CD8-positive, alpha-beta memory T cell (primary cell): ENCODE measurements around the gene PARP12. TPM values are rescaled to one million over a fixed set of nuclear protein-coding genes. Genes with fewer than 3 reads are reported as not detected.
A peak's percentile ranks its signal among the peaks of the same experiment; 100 is the strongest.

Experiments
- CTCF ChIA-PET: fragments of 350-600 bp; sonication (Branson Sonifier 250); formaldehyde crosslinking; loops from one replicate; lab custom pipeline; 2021; ENCODE audit warnings: antibody characterized with exemption; lab: Charles Lee
- POLR2A ChIA-PET: fragments of 350-600 bp; sonication (Branson Sonifier 250); formaldehyde crosslinking; loops from one replicate; lab custom pipeline; 2021; ENCODE audit warnings: antibody characterized with exemption; lab: Charles Lee
- DNase-seq, 5 donors: peaks; one replicate each; pipeline versions ENCODE4 v3.0.0 to v3.0.0-alpha.2; 2020 to 2022; ENCODE audit warnings: mixed read lengths in 1 of 5
- H3K27ac ChIP-seq: one replicate; pipeline ENCODE4 v1.7.0; 2013; ENCODE audit warnings: low read depth, mild to moderate bottlenecking, low read length, moderate library complexity
- H3K27me3 ChIP-seq: 2 replicates; pipeline ENCODE4 v1.7.0; 2013; ENCODE audit warnings: low read length, mild to moderate bottlenecking; ENCODE audit not compliant: insufficient read depth, poor library complexity, severe bottlenecking
- H3K36me3 ChIP-seq: 2 replicates; pipeline ENCODE4 v1.7.0; 2013; ENCODE audit warnings: mild to moderate bottlenecking, low read length, moderate library complexity; ENCODE audit not compliant: insufficient read depth
- H3K4me1 ChIP-seq: 2 replicates; pipeline ENCODE4 v1.7.0; 2013; ENCODE audit warnings: mild to moderate bottlenecking, low read length, moderate library complexity; ENCODE audit not compliant: insufficient read depth
- H3K4me3 ChIP-seq: 2 replicates; pipeline ENCODE4 v1.7.0; 2013; ENCODE audit warnings: mild to moderate bottlenecking, low read length
- H3K9me3 ChIP-seq: 2 replicates; pipeline ENCODE4 v1.7.0; 2013; ENCODE audit warnings: mild to moderate bottlenecking, low read length
- H3K27ac Mint-ChIP-seq, 8 donors: one replicate each; pipeline ENCODE4 v1.8.0; 2020 to 2021; ENCODE audit warnings: mixed read lengths in 8 of 8, mild to moderate bottlenecking in 6 of 8, inconsistent platforms in 3 of 8, moderate library complexity in 3 of 8
- H3K27me3 Mint-ChIP-seq, 2 donors: one replicate each; pipeline ENCODE4 v1.8.0; 2020 to 2021; ENCODE audit warnings: mixed read lengths in 2 of 2, mild to moderate bottlenecking in 1 of 2, moderate library complexity in 1 of 2
- H3K36me3 Mint-ChIP-seq, 3 donors: one replicate each; pipeline ENCODE4 v1.8.0; 2020 to 2021; ENCODE audit warnings: mixed read lengths in 3 of 3, inconsistent platforms in 1 of 3, mild to moderate bottlenecking in 1 of 3
- H3K4me1 Mint-ChIP-seq, 3 donors: one replicate each; pipeline ENCODE4 v1.8.0; 2020 to 2021; ENCODE audit warnings: mixed read lengths in 3 of 3, inconsistent platforms in 1 of 3, mild to moderate bottlenecking in 1 of 3
- H3K4me3 Mint-ChIP-seq, 7 donors: one replicate each; pipeline ENCODE4 v1.8.0; 2020 to 2021; ENCODE audit warnings: mixed read lengths in 7 of 7, mild to moderate bottlenecking in 6 of 7, moderate library complexity in 4 of 7, inconsistent platforms in 2 of 7
- H3K9me3 Mint-ChIP-seq, 5 donors: one replicate each; pipeline ENCODE4 v1.8.0; 2020 to 2022; ENCODE audit warnings: mixed read lengths in 5 of 5, mild to moderate bottlenecking in 3 of 5, moderate library complexity in 2 of 5, inconsistent platforms in 1 of 5
- polyA plus RNA-seq: library from polyadenylated mRNA; unstranded; fragments of 300-500 nt; fragmentation: Illumina TruSeq; gene quantifications from one replicate; pipeline ENCODE4 v1.2.3, GENCODE V29; 2021
- total RNA-seq, 2 experiments: library from RNA; stranded (reverse); gene quantifications; one replicate each; pipeline ENCODE4 v1.2.3, GENCODE V29; 2021

PARP12 gene
- total and polyA plus RNA-seq, 3 experiments from 2014 or later, result 24.7 to 34.0 (median 27.9) TPM

- peaks cover 4 to 9% (median 7%) of the 10 kb centered on the region in 3 donors for H3K4me1 Mint-ChIP-seq
- Histone ChIP-seq H3K9me3 (no peaks in the 10 kb centered on the region), H3K36me3 (no peaks in the 10 kb centered on the region), H3K4me3 (no peak overlapping the region), H3K4me1 (peaks cover 8% of the 10 kb centered on the region), H3K27ac (no peak overlapping the region), H3K27me3 (no peaks in the 10 kb centered on the region)
- ChIA-PET POLR2A (no interaction called here), CTCF (no interaction called here)
- no peak for DNase-seq
- H3K4me3 Mint-ChIP-seq, result no peak overlapping the region
- H3K27ac Mint-ChIP-seq, result peak overlapping the region in 1 of 8 donors; percentile 32
- peaks cover 1 to 5% of the 10 kb centered on the region in 2 donors for H3K27me3 Mint-ChIP-seq
- H3K9me3 Mint-ChIP-seq, result no peaks in the 10 kb centered on the region
- peaks cover 0 to 3% (median 0%) of the 10 kb centered on the region in 3 donors for H3K36me3 Mint-ChIP-seq
Measured at GRCh38 chr7:139985811-139986210, 76.9 kb downstream of the PARP12 start.

GRCh38 chr7:139984642-139985539 lies 77.9 kb downstream of the PARP12 start:
- Histone ChIP-seq H3K9me3 (no peaks in the 10 kb centered on the region), H3K27me3 (no peaks in the 10 kb centered on the region), H3K36me3 (no peaks in the 10 kb centered on the region), H3K4me1 (peaks cover 17% of the 10 kb centered on the region), H3K4me3 (no peak overlapping the region), H3K27ac (no peak overlapping the region)
- no peak for DNase-seq
- H3K36me3 Mint-ChIP-seq, result peaks cover 0 to 3% (median 0%) of the 10 kb centered on the region in 3 donors
- H3K27me3 Mint-ChIP-seq, result peaks cover 1 to 5% of the 10 kb centered on the region in 2 donors
- H3K4me1 Mint-ChIP-seq, result peaks cover 12 to 18% (median 16%) of the 10 kb centered on the region in 3 donors
- POLR2A ChIA-PET, result interaction anchor here (0.6 kb wide), 1 partner anchor 934 kb away, joined by 6 read pairs; no protein-coding TSS in a partner anchor
- H3K4me3 Mint-ChIP-seq, result no peak overlapping the region
- CTCF ChIA-PET, result no interaction called here
- H3K27ac Mint-ChIP-seq, result no peak overlapping the region
- H3K9me3 Mint-ChIP-seq, result no peaks in the 10 kb centered on the region

- peaks cover 19% of the 10 kb centered on the region for H3K4me1 ChIP-seq
- H3K4me3 ChIP-seq, result no peak overlapping the region
- ChIA-PET CTCF (no interaction called here), POLR2A (no interaction called here)
- no peaks in the 10 kb centered on the region for H3K9me3 ChIP-seq
- H3K27me3 ChIP-seq, result no peaks in the 10 kb centered on the region
- Mint-ChIP-seq H3K4me1 (peaks cover 13 to 20% (median 18%) of the 10 kb centered on the region in 3 donors), H3K4me3 (no peak overlapping the region), H3K27me3 (peaks cover 1 to 5% of the 10 kb centered on the region in 2 donors), H3K27ac (no peak overlapping the region), H3K36me3 (peaks cover 0 to 3% (median 0%) of the 10 kb centered on the region in 3 donors), H3K9me3 (no peaks in the 10 kb centered on the region)
- no peak for DNase-seq
- H3K27ac ChIP-seq, result no peak overlapping the region
- H3K36me3 ChIP-seq, result no peaks in the 10 kb centered on the region
Measured at GRCh38 chr7:139982927-139983920, 79.5 kb downstream of the PARP12 start.

DNA sequence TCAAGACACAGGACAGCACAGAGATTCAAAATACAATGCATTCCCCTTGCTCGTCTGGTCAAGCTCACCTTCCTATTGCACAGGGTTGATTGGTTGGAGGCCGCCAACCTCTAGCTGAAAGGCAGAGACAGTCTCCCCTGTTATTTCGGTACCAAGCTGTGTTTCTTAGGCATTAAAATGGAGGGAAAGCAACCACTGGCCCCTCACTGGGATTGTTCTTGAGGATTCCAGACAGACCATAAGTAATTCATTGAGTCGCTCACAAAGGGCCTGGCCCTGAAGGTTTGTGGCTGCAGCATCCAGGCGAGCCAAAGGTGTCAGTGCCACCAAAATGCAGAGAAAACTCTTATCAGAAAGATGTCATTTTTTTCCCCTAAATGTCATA lies 81.2 kb downstream of the PARP12 start:
- peak overlapping the region in 6 of 7 donors; percentile 3 to 73 (median 66) for H3K4me3 Mint-ChIP-seq
- no peak overlapping the region for H3K27ac ChIP-seq
- peaks cover 1 to 5% of the 10 kb centered on the region in 2 donors for H3K27me3 Mint-ChIP-seq
- peaks cover 13 to 20% (median 18%) of the 10 kb centered on the region in 3 donors for H3K4me1 Mint-ChIP-seq
- H3K9me3 Mint-ChIP-seq, result no peaks in the 10 kb centered on the region
- H3K9me3 ChIP-seq, result no peaks in the 10 kb centered on the region
- no peak overlapping the region for H3K4me3 ChIP-seq
- ChIA-PET POLR2A (no interaction called here), CTCF (no interaction called here)
- peak overlapping the region in 4 of 8 donors; percentile 30 to 78 (median 32) for H3K27ac Mint-ChIP-seq
- H3K4me1 ChIP-seq, result peaks cover 19% of the 10 kb centered on the region
- no peaks in the 10 kb centered on the region for H3K27me3 ChIP-seq
- no peak for DNase-seq
- no peaks in the 10 kb centered on the region for H3K36me3 ChIP-seq
- no peaks in the 10 kb centered on the region for H3K36me3 Mint-ChIP-seq

DNA sequence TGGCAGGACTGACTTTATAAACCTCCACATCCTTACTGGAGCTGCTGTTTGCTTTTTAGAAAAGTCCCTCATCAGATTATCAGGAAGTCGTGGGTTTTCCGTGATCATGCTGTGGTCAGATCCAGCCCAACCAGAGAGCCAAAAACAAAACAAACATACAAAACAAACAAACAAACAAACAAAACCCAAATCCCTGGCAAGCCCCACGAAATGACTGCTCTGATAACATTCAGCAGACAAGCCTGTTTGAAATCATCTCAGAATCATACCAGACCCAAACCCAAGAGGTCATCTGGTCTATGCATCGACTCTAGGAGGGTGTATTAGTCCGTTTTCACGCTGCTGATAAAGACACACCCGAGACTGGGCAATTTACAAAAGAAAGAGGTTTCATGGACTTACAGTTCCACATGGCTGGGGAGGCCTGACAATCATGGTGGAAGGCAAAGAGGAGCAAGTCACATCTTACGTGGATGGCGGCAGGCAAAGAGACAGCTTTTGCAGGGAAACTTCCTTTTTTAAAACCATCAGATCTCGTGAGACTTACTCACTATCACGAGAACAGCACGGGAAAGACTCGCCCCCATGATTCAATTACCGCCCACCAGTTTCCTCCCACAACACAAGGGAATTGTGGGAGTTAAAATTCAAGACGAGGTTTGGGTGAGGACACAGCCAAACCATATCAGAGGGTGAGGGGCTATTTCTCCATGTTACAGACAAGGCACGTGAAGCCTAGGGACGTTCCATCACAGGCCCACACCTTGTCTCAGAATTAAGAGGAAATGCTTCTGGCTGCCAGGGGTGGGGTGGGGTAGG lies 85.7 kb downstream of the PARP12 start:
- peaks cover 12 to 13% of the 10 kb centered on the region in 2 donors for H3K27me3 Mint-ChIP-seq
- H3K4me1 Mint-ChIP-seq, result peaks cover 13 to 20% (median 18%) of the 10 kb centered on the region in 3 donors
- Histone ChIP-seq H3K27ac (peak overlapping the region; percentile 57), H3K27me3 (no peaks in the 10 kb centered on the region), H3K4me3 (no peak overlapping the region), H3K4me1 (peaks cover 19% of the 10 kb centered on the region), H3K9me3 (no peaks in the 10 kb centered on the region), H3K36me3 (no peaks in the 10 kb centered on the region)
- POLR2A ChIA-PET, result no interaction called here
- peak overlapping the region in 1 of 7 donors; percentile 4 for H3K4me3 Mint-ChIP-seq
- peak overlapping the region in 1 of 8 donors; percentile 2 for H3K27ac Mint-ChIP-seq
- peaks cover 0 to 3% (median 0%) of the 10 kb centered on the region in 3 donors for H3K36me3 Mint-ChIP-seq
- H3K9me3 Mint-ChIP-seq, result no peaks in the 10 kb centered on the region
- no peak for DNase-seq
- CTCF ChIA-PET, result no interaction called here

GRCh38 chr7:139976055-139976837 lies 86.5 kb downstream of the PARP12 start:
- H3K4me3 Mint-ChIP-seq, result no peak overlapping the region
- Histone ChIP-seq H3K27ac (peak overlapping the region; percentile 57), H3K4me1 (peaks cover 16% of the 10 kb centered on the region), H3K4me3 (no peak overlapping the region), H3K27me3 (no peaks in the 10 kb centered on the region), H3K36me3 (no peaks in the 10 kb centered on the region), H3K9me3 (no peaks in the 10 kb centered on the region)
- no peaks in the 10 kb centered on the region for H3K9me3 Mint-ChIP-seq
- peaks cover 10 to 16% (median 14%) of the 10 kb centered on the region in 3 donors for H3K4me1 Mint-ChIP-seq
- peaks cover 12 to 18% of the 10 kb centered on the region in 2 donors for H3K27me3 Mint-ChIP-seq
- DNase-seq, result no peak
- ChIA-PET CTCF (no interaction called here), POLR2A (no interaction called here)
- peaks cover 0 to 3% (median 0%) of the 10 kb centered on the region in 3 donors for H3K36me3 Mint-ChIP-seq
- no peak overlapping the region for H3K27ac Mint-ChIP-seq
